Bronchial epithelial cell (primary cell): ENCODE results near the gene HTR1A. TPM values are rescaled to one million over a fixed set of nuclear protein-coding genes. Genes with fewer than 3 reads are reported as not detected.

ENCODE experiments used
- DNase-seq: peaks from one replicate; pipeline ENCODE4 v3.0.0-alpha.2; 2010; ENCODE audit warnings: low read depth
- FAIRE-seq: peaks from 2 replicates; lab custom pipeline; 2011; peaks lifted over from hg19 to GRCh38; lab: Jason Lieb, UNC
- H3K27me3 ChIP-seq: 2 replicates; pipeline ENCODE4 v1.5.1; 2011; ENCODE audit warnings: low read length; ENCODE audit not compliant: control insufficient read depth, insufficient read depth
- H3K36me3 ChIP-seq: 2 replicates; pipeline ENCODE4 v1.5.1; 2011; ENCODE audit warnings: low read length; ENCODE audit not compliant: control insufficient read depth, insufficient read depth
- H3K4me3 ChIP-seq: 2 replicates; pipeline ENCODE4 v1.5.1; 2011; ENCODE audit warnings: mild to moderate bottlenecking, low read depth, low read length, control low read depth
- CTCF ChIP-seq: IDR thresholded peaks from 2 replicates; pipeline ENCODE4 v1.5.1; 2011; ENCODE audit warnings: mild to moderate bottlenecking, moderate library complexity, low read length, control low read depth, inconsistent platforms; ENCODE audit not compliant: insufficient read depth, severe bottlenecking
- total RNA-seq: library from RNA; depleted of rRNA; stranded (reverse); fragments of >200 nt; gene quantifications from 2 replicates; pipeline ENCODE4 v1.2.1, GENCODE V29; 2014

HTR1A gene
- total RNA-seq, 1 donor from 2014 or later, result not detected

DNA sequence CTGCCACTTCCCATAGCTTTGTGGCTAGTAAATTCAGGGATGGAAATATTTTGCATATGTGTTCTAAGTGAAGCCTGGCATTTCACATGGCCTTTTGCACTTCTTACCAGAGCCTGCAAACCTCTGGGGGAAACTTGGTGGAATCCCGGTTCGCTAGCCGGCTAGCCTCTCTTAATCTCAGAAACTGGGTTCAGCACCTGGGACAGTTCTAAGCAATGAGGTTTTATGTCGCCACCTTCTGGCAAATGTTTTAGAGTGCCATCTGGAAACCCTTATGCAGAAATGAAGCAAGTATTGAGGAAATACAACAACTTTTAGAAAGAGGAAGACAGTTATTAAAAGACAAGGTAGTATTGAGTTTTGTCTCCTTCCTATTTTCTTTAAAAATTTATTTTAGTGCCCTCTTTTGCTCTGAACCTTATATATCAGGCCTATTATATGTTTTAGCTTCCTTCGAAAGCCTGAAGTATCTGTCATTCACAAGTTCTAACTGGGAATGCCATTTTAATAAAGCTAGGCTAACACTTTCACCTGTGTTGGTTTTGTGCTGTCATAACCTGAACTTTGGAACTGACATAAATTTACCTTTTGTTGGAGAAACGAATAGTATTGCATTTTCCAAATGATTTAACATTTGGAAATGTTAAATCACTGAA lies 963 bp upstream of the HTR1A start:
- Histone ChIP-seq H3K4me3 (no peak overlapping the region), H3K27me3 (peaks cover 25% of the 10 kb centered on the region), H3K36me3 (no peaks in the 10 kb centered on the region)
- FAIRE-seq (no peak), DNase-seq (peak; percentile 64)
- TF ChIP-seq CTCF, result peak; percentile 76

- no peak overlapping the region for H3K4me3 ChIP-seq
- FAIRE-seq, result no peak
- H3K27me3 ChIP-seq, result peaks cover 25% of the 10 kb centered on the region
- no peak for TF ChIP-seq CTCF
- DNase-seq, result no peak
- H3K36me3 ChIP-seq, result no peaks in the 10 kb centered on the region
Observed at GRCh38 chr5:63961598-63962161, 565 bp downstream of the HTR1A start.

- Histone ChIP-seq H3K36me3 (no peaks in the 10 kb centered on the region), H3K4me3 (no peak overlapping the region), H3K27me3 (peaks cover 25% of the 10 kb centered on the region)
- no peak for DNase-seq
- no peak for FAIRE-seq
- no peak for TF ChIP-seq CTCF
Observed at GRCh38 chr5:63961125-63961597, 1.1 kb downstream of the HTR1A start.

GRCh38 chr5:63960646-63961045 lies 1.6 kb downstream of the HTR1A start:
- peaks cover 25% of the 10 kb centered on the region for H3K27me3 ChIP-seq
- no peak for DNase-seq
- TF ChIP-seq CTCF, result no peak
- H3K36me3 ChIP-seq, result no peaks in the 10 kb centered on the region
- no peak overlapping the region for H3K4me3 ChIP-seq
- no peak for FAIRE-seq

DNA sequence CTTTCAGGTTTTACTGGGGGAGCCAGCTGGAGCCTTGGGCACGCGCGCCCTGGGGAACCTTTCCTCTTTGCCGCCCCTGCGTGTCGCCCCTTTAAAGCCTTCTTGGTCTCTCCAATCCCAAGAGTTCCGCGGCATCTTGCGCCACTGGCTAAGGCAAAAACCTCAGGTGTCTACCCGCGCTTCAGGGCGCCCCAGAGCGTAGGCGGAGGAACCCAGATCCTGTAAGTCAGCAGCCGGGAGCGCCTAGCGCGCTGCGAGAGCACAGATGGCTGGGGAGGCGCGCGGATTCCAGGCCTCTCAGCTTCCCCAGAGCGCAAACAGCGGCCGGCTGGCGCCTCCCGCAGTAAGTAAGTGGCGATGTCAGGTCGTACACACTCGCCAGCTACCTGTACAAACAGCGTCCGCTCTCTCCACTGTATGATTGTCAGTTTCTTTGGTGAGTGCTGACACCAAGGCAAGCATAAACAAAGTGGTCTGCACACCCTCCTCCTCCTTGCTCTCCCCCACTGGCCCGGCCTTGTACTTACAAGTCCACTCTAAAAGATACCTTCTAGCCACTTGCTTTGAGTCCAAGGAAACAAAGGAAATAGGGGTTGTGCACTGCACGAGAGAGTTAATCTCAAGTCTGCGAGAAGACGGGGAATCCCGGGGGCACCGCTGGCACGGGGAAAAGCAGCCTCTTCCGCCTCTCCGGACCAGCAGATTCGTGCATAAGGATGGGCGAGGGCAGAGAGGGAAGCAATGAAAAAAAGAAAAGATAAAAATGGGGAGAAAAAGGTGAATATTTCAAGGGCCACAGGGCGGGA lies 2.9 kb downstream of the HTR1A start:
- FAIRE-seq, result no peak
- peak; percentile 34 for TF ChIP-seq CTCF
- DNase-seq, result peak; percentile 21

More for the DNA sequence above, 2.9 kb downstream of the HTR1A start:
- Histone ChIP-seq H3K4me3 (no peak overlapping the region), H3K27me3 (peaks cover 25% of the 10 kb centered on the region), H3K36me3 (no peaks in the 10 kb centered on the region)
